Neural progenitor cell (in vitro differentiated cells): ENCODE measurements around the gene RPN1. TPM values are rescaled to one million over a fixed set of nuclear protein-coding genes. Genes with fewer than 3 reads are reported as not detected.

ENCODE experiments used
- DNase-seq: peaks from one replicate; pipeline ENCODE4 v3.0.0-alpha.2; 2016; ENCODE audit warnings: low spot score
- H2AFZ ChIP-seq: fragments of 200-600 bp; sonication (generic); replicated peaks from 2 replicates; pipeline ENCODE4 v1.6.1; 2016; ENCODE audit warnings: antibody characterized with exemption
- H3F3A ChIP-seq: fragments of 200-600 bp; sonication (generic); 2 replicates; pipeline ENCODE4 v1.6.1; 2016; ENCODE audit warnings: antibody characterized with exemption, low read depth
- H3K27ac ChIP-seq: fragments of 200-600 bp; sonication (generic); 2 replicates; pipeline ENCODE4 v1.5.1; 2016; ENCODE audit warnings: mild to moderate bottlenecking
- H3K27me3 ChIP-seq: fragments of 200-600 bp; sonication (generic); 2 replicates; pipeline ENCODE4 v1.6.1; 2016; ENCODE audit warnings: mild to moderate bottlenecking, moderate library complexity
- H3K36me3 ChIP-seq: fragments of 200-600 bp; sonication (generic); 2 replicates; pipeline ENCODE4 v1.5.1; 2016
- H3K4me1 ChIP-seq: fragments of 200-600 bp; sonication (generic); 2 replicates; pipeline ENCODE4 v1.6.1; 2016; ENCODE audit warnings: mixed run types
- H3K4me2 ChIP-seq: fragments of 200-600 bp; sonication (generic); 2 replicates; pipeline ENCODE4 v1.6.1; 2016
- H3K4me3 ChIP-seq: fragments of 200-600 bp; sonication (generic); 2 replicates; pipeline ENCODE4 v1.5.1; 2016
- H3K79me2 ChIP-seq: fragments of 200-600 bp; sonication (generic); 2 replicates; pipeline ENCODE4 v1.6.1; 2016; ENCODE audit warnings: low read depth
- H3K9ac ChIP-seq: fragments of 200-600 bp; sonication (generic); 2 replicates; pipeline ENCODE4 v1.6.1; 2016
- H3K9me3 ChIP-seq: fragments of 200-600 bp; sonication (generic); 2 replicates; pipeline ENCODE4 v1.5.1; 2016; ENCODE audit warnings: low read depth
- H4K20me1 ChIP-seq: fragments of 200-600 bp; sonication (generic); 2 replicates; pipeline ENCODE4 v1.6.1; 2016; ENCODE audit warnings: low read depth
- H3K27ac Mint-ChIP-seq: 3 replicates; pipeline ENCODE4 v1.8.0; 2021; ENCODE audit warnings: mixed read lengths
- H3K27me3 Mint-ChIP-seq: 2 replicates; pipeline ENCODE4 v1.8.0; 2022; ENCODE audit warnings: low read depth, mild to moderate bottlenecking, inconsistent platforms, moderate library complexity, mixed read lengths; ENCODE audit not compliant: insufficient read depth
- H3K36me3 Mint-ChIP-seq: 3 replicates; pipeline ENCODE4 v1.8.0; 2021; ENCODE audit warnings: mixed read lengths
- H3K4me1 Mint-ChIP-seq: 3 replicates; pipeline ENCODE4 v1.8.0; 2021; ENCODE audit warnings: mixed read lengths
- H3K4me3 Mint-ChIP-seq: 3 replicates; pipeline ENCODE4 v1.8.0; 2021; ENCODE audit warnings: mild to moderate bottlenecking, moderate library complexity, mixed read lengths
- H3K9me3 Mint-ChIP-seq: 3 replicates; pipeline ENCODE4 v1.8.0; 2020; ENCODE audit warnings: mixed read lengths
- EZH2 ChIP-seq: fragments of 200-600 bp; sonication (generic); IDR thresholded peaks from 2 replicates; pipeline ENCODE4 v1.6.1; 2017; ENCODE audit warnings: antibody characterized with exemption, mild to moderate bottlenecking, moderate library complexity
- EZH2phosphoT487 ChIP-seq: fragments of 200-600 bp; sonication (generic); IDR thresholded peaks from 2 replicates; pipeline ENCODE4 v1.6.1; 2017; ENCODE audit warnings: antibody characterized with exemption
- total RNA-seq: library from RNA; depleted of rRNA; stranded (reverse); fragments of >200 nt; gene quantifications from 2 replicates; pipeline ENCODE4 v1.2.3, GENCODE V29; 2015; ENCODE audit warnings: low replicate concordance
- TF ChIP-seq, protein P1 (sequence below): fragments of 200-600 bp; sonication (generic); IDR thresholded peaks from 2 replicates; pipeline ENCODE4 v1.5.1; 2017; ENCODE audit warnings: antibody characterized with exemption, mild to moderate bottlenecking

The RPN1 gene
- total RNA-seq, 1 donor from 2014 or later: 186 TPM

- Mint-ChIP-seq H3K9me3 (no peaks in the 10 kb centered on the region), H3K27ac (no peak overlapping the region), H3K4me3 (no peak overlapping the region), H3K36me3 (no peaks in the 10 kb centered on the region), H3K27me3 (peaks cover 2% of the 10 kb centered on the region), H3K4me1 (no peaks in the 10 kb centered on the region)
- Histone ChIP-seq H3K9me3 (no peaks in the 10 kb centered on the region), H3F3A (no peaks in the 10 kb centered on the region), H2AFZ (peak overlapping the region; percentile 26), H3K9ac (no peak overlapping the region), H3K4me3 (no peak overlapping the region), H3K36me3 (no peaks in the 10 kb centered on the region), H4K20me1 (no peaks in the 10 kb centered on the region), H3K27ac (no peak overlapping the region), H3K4me2 (peak overlapping the region; percentile 22), H3K4me1 (no peaks in the 10 kb centered on the region), H3K27me3 (peaks cover 8% of the 10 kb centered on the region), H3K79me2 (no peaks in the 10 kb centered on the region)
- peak; percentile 51 for DNase-seq
- TF ChIP-seq EZH2: no peak
- TF ChIP-seq EZH2phosphoT487: no peak
- TF ChIP-seq, protein P1, sequence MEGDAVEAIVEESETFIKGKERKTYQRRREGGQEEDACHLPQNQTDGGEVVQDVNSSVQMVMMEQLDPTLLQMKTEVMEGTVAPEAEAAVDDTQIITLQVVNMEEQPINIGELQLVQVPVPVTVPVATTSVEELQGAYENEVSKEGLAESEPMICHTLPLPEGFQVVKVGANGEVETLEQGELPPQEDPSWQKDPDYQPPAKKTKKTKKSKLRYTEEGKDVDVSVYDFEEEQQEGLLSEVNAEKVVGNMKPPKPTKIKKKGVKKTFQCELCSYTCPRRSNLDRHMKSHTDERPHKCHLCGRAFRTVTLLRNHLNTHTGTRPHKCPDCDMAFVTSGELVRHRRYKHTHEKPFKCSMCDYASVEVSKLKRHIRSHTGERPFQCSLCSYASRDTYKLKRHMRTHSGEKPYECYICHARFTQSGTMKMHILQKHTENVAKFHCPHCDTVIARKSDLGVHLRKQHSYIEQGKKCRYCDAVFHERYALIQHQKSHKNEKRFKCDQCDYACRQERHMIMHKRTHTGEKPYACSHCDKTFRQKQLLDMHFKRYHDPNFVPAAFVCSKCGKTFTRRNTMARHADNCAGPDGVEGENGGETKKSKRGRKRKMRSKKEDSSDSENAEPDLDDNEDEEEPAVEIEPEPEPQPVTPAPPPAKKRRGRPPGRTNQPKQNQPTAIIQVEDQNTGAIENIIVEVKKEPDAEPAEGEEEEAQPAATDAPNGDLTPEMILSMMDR: no peak
Observed at GRCh38 chr3:128693696-128694095, 43.1 kb upstream of the RPN1 start.

GRCh38 chr3:128689060-128689459 lies 38.4 kb upstream of the RPN1 start:
- no peak overlapping the region for H3K27ac ChIP-seq
- no peak overlapping the region for H3K4me2 ChIP-seq
- Mint-ChIP-seq H3K9me3 (no peaks in the 10 kb centered on the region), H3K27ac (no peak overlapping the region), H3K4me3 (no peak overlapping the region), H3K27me3 (peaks cover 2% of the 10 kb centered on the region), H3K36me3 (no peaks in the 10 kb centered on the region), H3K4me1 (no peaks in the 10 kb centered on the region)
- H3K9me3 ChIP-seq: no peaks in the 10 kb centered on the region
- H4K20me1 ChIP-seq: no peaks in the 10 kb centered on the region
- no peak for DNase-seq
- peaks cover under 1% of the 10 kb centered on the region for H3F3A ChIP-seq
- H3K4me3 ChIP-seq: no peak overlapping the region
- no peak overlapping the region for H2AFZ ChIP-seq
- H3K4me1 ChIP-seq: no peaks in the 10 kb centered on the region
- no peak overlapping the region for H3K9ac ChIP-seq
- no peaks in the 10 kb centered on the region for H3K36me3 ChIP-seq
- TF ChIP-seq, protein P1: no peak
- TF ChIP-seq EZH2phosphoT487 (no peak), EZH2 (no peak)
- H3K79me2 ChIP-seq: no peaks in the 10 kb centered on the region
- H3K27me3 ChIP-seq: no peaks in the 10 kb centered on the region

- H3K4me1 Mint-ChIP-seq: peaks cover 2% of the 10 kb centered on the region
- peaks cover 4% of the 10 kb centered on the region for H3K4me1 ChIP-seq
- H3K27ac ChIP-seq: no peak overlapping the region
- no peak overlapping the region for H3K4me3 Mint-ChIP-seq
- peaks cover 6% of the 10 kb centered on the region for H3K79me2 ChIP-seq
- H3K4me2 ChIP-seq: no peak overlapping the region
- H3F3A ChIP-seq: peaks cover 6% of the 10 kb centered on the region
- no peak overlapping the region for H3K9ac ChIP-seq
- no peaks in the 10 kb centered on the region for H3K36me3 Mint-ChIP-seq
- no peak overlapping the region for H3K4me3 ChIP-seq
- H3K27ac Mint-ChIP-seq: no peak overlapping the region
- no peaks in the 10 kb centered on the region for H3K9me3 ChIP-seq
- DNase-seq: no peak
- H3K27me3 Mint-ChIP-seq: peaks cover 2% of the 10 kb centered on the region
- no peaks in the 10 kb centered on the region for H3K36me3 ChIP-seq
- H2AFZ ChIP-seq: no peak overlapping the region
- TF ChIP-seq EZH2phosphoT487 (no peak), EZH2 (no peak)
- TF ChIP-seq, protein P1: no peak
- no peaks in the 10 kb centered on the region for H3K9me3 Mint-ChIP-seq
- no peaks in the 10 kb centered on the region for H4K20me1 ChIP-seq
- H3K27me3 ChIP-seq: no peaks in the 10 kb centered on the region
Observed at GRCh38 chr3:128686465-128686864, 35.8 kb upstream of the RPN1 start.
